ENCODE data around the gene FOXP1. TPM values are rescaled to one million over a fixed set of nuclear protein-coding genes. Genes with fewer than 3 reads are reported as not detected.

The FOXP1 gene
- total and polyA plus RNA-seq, 2 donors (not counting 1 experiment from before 2014, with no cell fraction given), result 91.1 to 508 TPM

GRCh38 chr3:71323558-71323957 is 260.0 kb downstream of the FOXP1 start:
- H4K20me1 ChIP-seq (ENCODE audit: control insufficient read depth, insufficient read depth, low read length, poor library complexity, severe bottlenecking), result no peaks in the 10 kb centered on the region
- no peak overlapping the region for H3K4me3 ChIP-seq (ENCODE audit: control extremely low read depth in 1 of 5, extremely low read depth in 1 of 5, insufficient read depth in 1 of 5, low read depth in 2 of 5, low read length in 4 of 5)
- 100% methylated on average over 5 of the region's 5 CpGs for WGBS (ENCODE audit: insufficient coverage)
- CTCF ChIA-PET, result no interaction called here
- H3K4me1 ChIP-seq (ENCODE audit: control insufficient read depth in 2 of 2, insufficient read depth in 2 of 2, low read length in 2 of 2), result peaks cover 3 to 11% of the 10 kb centered on the region in 2 donors
- peaks cover 22% of the 10 kb centered on the region for H3K4me1 Mint-ChIP-seq
- no peak for TF ChIP-seq CTCF (IDR thresholded peaks at IDR 0.05)
- no peak for TF ChIP-seq EZH2 (IDR thresholded peaks at IDR 0.05; ENCODE audit: borderline replicate concordance, insufficient read depth, low read depth, low read length, poor library complexity, severe bottlenecking)
- H3K27ac ChIP-seq (ENCODE audit: low read length in 2 of 2), result no peak overlapping the region
- peaks cover 0 to 3% (median 0%) of the 10 kb centered on the region in 3 donors for H3K9me3 ChIP-seq (ENCODE audit: control extremely low read depth in 1 of 3, control insufficient read depth in 2 of 3, insufficient read depth in 1 of 3, low read length in 2 of 3)
- intact Hi-C loops (cut with micrococcal nuclease), result no loop called here
- H2AFZ ChIP-seq (ENCODE audit: insufficient read depth, low read depth, low read length, poor library complexity, severe bottlenecking), result no peak overlapping the region
- H3K27me3 Mint-ChIP-seq, result no peaks in the 10 kb centered on the region
- no peaks in the 10 kb centered on the region for H3K36me3 ChIP-seq (replicated peaks in 1 of 2; ENCODE audit: control extremely low read depth in 1 of 2, control insufficient read depth in 1 of 2, extremely low read depth in 1 of 2, insufficient read depth in 2 of 2, low read length in 1 of 2)
- ATAC-seq (ENCODE audit: low read depth) (no peak), DNase-seq (no peak)
- H3K27ac Mint-ChIP-seq, result no peak overlapping the region
- H3K27me3 ChIP-seq (replicated peaks in 1 of 4; ENCODE audit: control extremely low read depth in 1 of 4, control insufficient read depth in 3 of 4, insufficient read depth in 4 of 4, low read length in 3 of 4), result no peaks in the 10 kb centered on the region
- H3K9ac ChIP-seq (ENCODE audit: low read length), result no peak overlapping the region
- no peaks in the 10 kb centered on the region for H3K9me3 Mint-ChIP-seq (ENCODE audit: insufficient read depth)
- peaks cover 88% of the 10 kb centered on the region for H3K79me2 ChIP-seq (ENCODE audit: control insufficient read depth, insufficient read depth, low read length)
- POLR2A ChIA-PET, result no interaction called here
- no peak overlapping the region for H3K4me3 Mint-ChIP-seq
- no peak overlapping the region for H3K4me2 ChIP-seq (replicated peaks; ENCODE audit: low read depth, low read length, poor library complexity, severe bottlenecking)

- Histone ChIP-seq H3K4me1 (ENCODE audit: control insufficient read depth in 2 of 2, insufficient read depth in 2 of 2, low read length in 2 of 2) (peaks cover 17 to 25% of the 10 kb centered on the region in 2 donors), H3K79me2 (ENCODE audit: control insufficient read depth, insufficient read depth, low read length) (peaks cover 91% of the 10 kb centered on the region), H2AFZ (ENCODE audit: insufficient read depth, low read depth, low read length, poor library complexity, severe bottlenecking) (no peak overlapping the region), H3K9ac (ENCODE audit: low read length) (no peak overlapping the region), H3K4me2 (replicated peaks; ENCODE audit: low read depth, low read length, poor library complexity, severe bottlenecking) (no peak overlapping the region), H3K4me3 (ENCODE audit: control extremely low read depth in 1 of 5, extremely low read depth in 1 of 5, insufficient read depth in 1 of 5, low read depth in 2 of 5, low read length in 4 of 5) (no peak overlapping the region), H3K27me3 (replicated peaks in 1 of 4; ENCODE audit: control extremely low read depth in 1 of 4, control insufficient read depth in 3 of 4, insufficient read depth in 4 of 4, low read length in 3 of 4) (no peaks in the 10 kb centered on the region), H4K20me1 (ENCODE audit: control insufficient read depth, insufficient read depth, low read length, poor library complexity, severe bottlenecking) (no peaks in the 10 kb centered on the region), H3K36me3 (replicated peaks in 1 of 2; ENCODE audit: control extremely low read depth in 1 of 2, control insufficient read depth in 1 of 2, extremely low read depth in 1 of 2, insufficient read depth in 2 of 2, low read length in 1 of 2) (no peaks in the 10 kb centered on the region), H3K9me3 (ENCODE audit: control extremely low read depth in 1 of 3, control insufficient read depth in 2 of 3, insufficient read depth in 1 of 3, low read length in 2 of 3) (peaks cover 0 to 3% (median 0%) of the 10 kb centered on the region in 3 donors), H3K27ac (ENCODE audit: low read length in 2 of 2) (no peak overlapping the region)
- Mint-ChIP-seq H3K9me3 (ENCODE audit: insufficient read depth) (no peaks in the 10 kb centered on the region), H3K4me1 (peaks cover 31% of the 10 kb centered on the region), H3K4me3 (no peak overlapping the region), H3K27ac (peak overlapping the region; percentile 27), H3K27me3 (no peaks in the 10 kb centered on the region)
- no peak for TF ChIP-seq EZH2 (IDR thresholded peaks at IDR 0.05; ENCODE audit: borderline replicate concordance, insufficient read depth, low read depth, low read length, poor library complexity, severe bottlenecking)
- CTCF ChIA-PET, result no interaction called here
- POLR2A ChIA-PET, result no interaction called here
- ATAC-seq (ENCODE audit: low read depth) (no peak), DNase-seq (no peak)
- intact Hi-C loops (cut with micrococcal nuclease), result no loop called here
- whole genome bisulfite sequencing (ENCODE audit: insufficient coverage), result no CpG with 5 or more reads among the region's 1 CpG
Measured at GRCh38 chr3:71322154-71322553, 261.4 kb downstream of the FOXP1 start.

Data from B cell (primary cell).